SK-N-MC (cell line): ENCODE data around the gene CD248.

Source experiments
- DNase-seq: peaks from one replicate; pipeline ENCODE4 v3.0.0-alpha.2; 2011; ENCODE audit warnings: low read depth, low spot score
- H3K27ac ChIP-seq: fragments of 200-600 bp; sonication (generic); 2 replicates; pipeline ENCODE4 v1.5.1; 2016; ENCODE audit warnings: mixed run types
- H3K36me3 ChIP-seq: fragments of 200-600 bp; sonication (generic); 2 replicates; pipeline ENCODE4 v1.6.1; 2017; ENCODE audit warnings: antibody characterized with exemption, low read length, mixed read lengths; ENCODE audit not compliant: insufficient read depth
- H3K4me3 ChIP-seq: fragments of 200-600 bp; sonication (generic); 2 replicates; pipeline ENCODE4 v1.5.1; 2016
- H3K9ac ChIP-seq: fragments of 200-600 bp; sonication (generic); 2 replicates; pipeline ENCODE4 v1.8.0; 2017; ENCODE audit warnings: mixed run types, mixed read lengths; ENCODE audit not compliant: insufficient read length
- H3K9me3 ChIP-seq: fragments of 200-600 bp; sonication (generic); 2 replicates; pipeline ENCODE4 v1.6.1; 2017; ENCODE audit warnings: low read depth, mild to moderate bottlenecking, antibody characterized with exemption, low read length, moderate library complexity, mixed read lengths
- EZH2 ChIP-seq: fragments of 200-600 bp; sonication (generic); IDR thresholded peaks from one replicate; pipeline ENCODE4 v1.6.1; 2017; ENCODE audit warnings: antibody characterized with exemption
- FOXP2 ChIP-seq: optimal IDR thresholded peaks from 2 replicates; pipeline ENCODE3; 2011; ENCODE audit warnings: mild to moderate bottlenecking, moderate library complexity; ENCODE audit not compliant: insufficient read depth; ENCODE audit errors: extremely low read length, control extremely low read depth
- POLR2AphosphoS5 ChIP-seq: IDR thresholded peaks from 2 replicates; pipeline ENCODE4 v1.6.1; 2012; ENCODE audit warnings: mild to moderate bottlenecking, low read depth, low read length, borderline replicate concordance

Gene CD248

DNA sequence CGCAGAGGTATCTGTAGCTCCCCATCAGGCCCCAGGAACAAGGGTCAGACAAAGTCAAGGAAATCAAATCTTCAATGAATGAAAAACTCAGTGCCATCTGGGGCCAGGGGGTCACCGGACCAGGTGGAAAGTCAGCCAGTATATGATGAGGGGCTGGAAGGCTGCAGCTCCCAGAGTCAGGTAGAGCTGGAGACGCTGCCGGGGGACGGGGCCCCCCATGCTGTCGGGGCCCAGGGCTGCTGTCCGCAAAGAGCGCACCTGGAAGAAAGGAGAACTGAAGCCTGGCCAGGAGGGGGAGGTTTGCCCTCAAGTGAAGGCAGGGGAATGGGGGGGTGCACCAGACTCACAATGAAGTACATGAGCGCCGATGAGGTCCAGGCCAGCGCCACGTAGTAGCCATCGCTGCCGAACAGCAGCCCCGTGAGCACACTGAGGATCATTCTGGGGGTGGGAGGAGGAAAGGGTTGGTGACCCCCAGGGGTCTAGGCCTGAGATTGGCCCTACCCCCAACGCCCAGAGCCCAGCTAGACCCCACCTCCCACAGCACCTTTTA, 32.2 kb downstream of the CD248 start:
- Histone ChIP-seq H3K9me3 (no peaks in the 10 kb centered on the region), H3K4me3 (no peak overlapping the region), H3K36me3 (no peaks in the 10 kb centered on the region; the same call in 1 of the 2 replicates), H3K9ac (no peak overlapping the region), H3K27ac (no peak overlapping the region)
- no peak for DNase-seq
- TF ChIP-seq FOXP2 (no peak), POLR2AphosphoS5 (no peak), EZH2 (no peak)

DNA sequence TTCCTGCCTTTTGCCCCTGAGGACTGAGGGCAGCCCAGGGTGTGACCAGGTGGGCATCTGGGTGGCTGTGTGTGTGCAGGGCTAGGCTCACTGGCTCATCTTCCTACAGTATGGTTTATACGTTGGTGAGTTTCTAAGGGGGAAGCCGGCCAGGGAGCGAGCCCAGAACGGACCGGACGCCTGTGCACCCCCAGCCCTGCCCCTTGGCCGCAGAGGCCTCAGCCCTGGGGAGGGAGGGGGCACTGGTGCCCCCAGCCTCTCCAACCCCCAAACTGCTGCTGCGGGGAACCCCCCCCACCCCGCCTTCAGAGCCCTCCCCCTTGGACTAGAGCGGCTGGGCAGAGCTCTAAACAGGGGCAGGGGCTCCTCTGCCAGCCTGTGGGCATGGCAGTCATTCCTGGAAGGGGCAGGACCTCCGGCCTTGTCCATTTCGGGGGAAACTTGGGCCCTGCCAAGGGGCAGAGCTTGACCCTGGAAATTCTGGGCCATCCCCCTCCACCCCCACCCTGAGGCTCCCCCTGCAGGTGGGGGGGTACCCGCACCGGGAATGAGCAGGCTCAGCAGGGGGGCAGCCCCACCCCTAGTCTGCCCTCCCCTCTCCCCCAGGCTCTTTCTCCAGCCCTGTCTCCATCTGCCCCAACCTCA, 33.3 kb downstream of the CD248 start:
- TF ChIP-seq FOXP2 (no peak), EZH2 (no peak), POLR2AphosphoS5 (no peak)
- no peaks in the 10 kb centered on the region for H3K9me3 ChIP-seq
- no peak overlapping the region for H3K4me3 ChIP-seq
- H3K9ac ChIP-seq: no peak overlapping the region
- no peak overlapping the region for H3K27ac ChIP-seq
- no peak for DNase-seq
- no peaks in the 10 kb centered on the region; the same call in 1 of the 2 replicates for H3K36me3 ChIP-seq

DNA sequence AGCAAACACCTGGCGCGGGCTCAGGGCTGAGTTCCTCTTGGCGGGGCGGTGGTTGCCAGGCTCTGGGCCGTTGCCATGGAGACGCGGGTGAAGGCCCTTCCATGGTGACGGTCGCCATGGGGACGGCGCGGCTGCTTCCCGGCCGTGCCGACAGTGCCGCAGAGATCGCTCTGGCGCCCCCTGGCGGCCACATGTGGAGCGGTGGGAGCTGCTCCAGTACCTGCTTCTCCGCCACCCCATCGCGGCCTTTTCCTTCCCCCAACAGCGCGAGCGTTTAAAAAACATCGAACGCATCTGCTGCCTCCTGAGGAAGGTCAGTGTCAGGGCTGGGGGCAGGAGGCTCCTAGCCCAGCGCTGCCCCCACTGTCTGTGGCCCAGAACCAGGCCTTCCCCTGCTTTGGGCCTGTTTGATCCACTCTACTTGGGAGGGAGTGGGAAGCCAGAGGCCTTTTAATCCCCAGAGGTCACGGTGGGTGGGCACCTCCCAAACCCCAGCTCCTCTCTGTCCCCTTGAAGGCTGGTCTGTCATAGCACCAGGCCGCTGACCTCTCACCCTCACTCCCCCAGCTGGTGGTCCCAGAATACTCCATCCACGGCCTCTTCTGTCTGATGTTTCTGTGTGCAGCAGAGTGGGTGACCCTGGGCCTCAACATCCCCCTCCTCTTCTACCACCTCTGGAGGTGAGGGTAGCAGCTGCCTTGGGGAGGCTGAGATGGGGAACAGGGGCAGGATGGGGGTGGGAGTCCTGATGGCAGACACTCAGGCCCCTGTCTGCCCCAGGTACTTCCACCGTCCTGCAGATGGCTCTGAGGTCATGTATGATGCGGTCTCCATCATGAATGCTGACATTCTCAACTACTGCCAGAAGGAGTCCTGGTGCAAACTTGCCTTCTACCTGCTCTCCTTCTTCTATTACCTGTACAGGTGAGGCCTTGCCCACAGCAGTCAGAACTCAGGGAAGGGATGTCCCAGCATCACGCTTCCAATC, 34.1 kb downstream of the CD248 start:
- no peak for DNase-seq
- TF ChIP-seq EZH2 (no peak), POLR2AphosphoS5 (0 out of 2 replicates have a peak, but pooled peaks have one; percentile 24)
- Histone ChIP-seq H3K4me3 (no peak overlapping the region), H3K27ac (no peak overlapping the region), H3K9ac (no peak overlapping the region), H3K36me3 (no peaks in the 10 kb centered on the region; the same call in 1 of the 2 replicates), H3K9me3 (no peaks in the 10 kb centered on the region)

DNA sequence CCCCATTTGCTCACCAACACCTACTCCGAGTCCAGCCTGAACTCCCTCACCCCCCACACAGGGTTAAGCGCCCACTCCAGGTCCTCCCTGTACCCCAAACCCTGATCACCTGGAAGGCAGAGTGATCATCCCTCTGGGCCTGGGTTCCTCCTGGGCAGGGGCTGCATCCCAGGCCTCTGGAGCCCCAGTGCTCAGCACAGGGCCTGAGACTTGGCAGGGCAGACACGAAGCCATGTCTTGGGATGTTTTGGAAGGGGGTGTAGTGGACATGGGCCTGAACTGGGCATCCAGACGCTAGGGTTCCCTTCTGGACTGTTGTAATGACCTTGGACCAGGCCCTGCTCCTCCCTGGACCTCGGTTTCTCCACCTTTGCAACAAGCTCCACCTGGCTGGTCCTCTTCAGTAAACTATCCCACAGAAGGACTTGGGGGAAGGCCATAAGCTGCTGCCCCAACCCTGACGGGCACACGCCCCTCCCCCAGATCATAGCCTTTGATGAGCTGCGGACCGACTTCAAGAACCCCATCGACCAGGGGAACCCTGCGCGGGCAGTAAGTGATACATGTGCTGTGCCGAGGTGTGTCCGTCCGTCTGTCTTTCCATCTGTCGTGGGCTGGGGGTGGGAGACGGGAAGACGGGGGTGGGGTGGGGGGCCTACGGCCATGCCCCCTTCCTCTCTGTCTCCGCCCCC, 34.9 kb downstream of the CD248 start:
- no peaks in the 10 kb centered on the region; the same call in 1 of the 2 replicates for H3K36me3 ChIP-seq

DNA sequence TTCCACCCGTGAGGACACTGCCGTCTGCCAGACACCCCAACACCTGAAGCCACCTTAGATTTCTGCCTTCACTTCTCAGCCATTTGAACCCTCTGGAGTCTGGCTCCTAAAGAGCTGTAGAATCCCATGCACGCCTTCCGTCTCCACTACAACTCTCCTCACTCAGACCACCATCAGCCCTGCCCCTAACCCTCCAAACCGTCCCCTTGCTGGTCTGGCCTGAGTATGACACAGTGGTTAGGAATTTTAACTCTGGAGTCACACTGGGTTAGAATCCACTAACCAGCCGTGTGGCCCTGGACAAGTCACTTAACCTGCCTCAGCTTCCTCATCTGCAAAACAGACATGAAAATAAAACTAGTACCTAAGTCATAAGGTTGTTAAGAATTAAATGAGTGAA, 35.8 kb downstream of the CD248 start:
- Histone ChIP-seq H3K27ac (no peak overlapping the region), H3K36me3 (no peaks in the 10 kb centered on the region; the same call in 1 of the 2 replicates), H3K9ac (no peak overlapping the region), H3K9me3 (no peaks in the 10 kb centered on the region), H3K4me3 (no peak overlapping the region)
- DNase-seq: no peak
- TF ChIP-seq FOXP2 (no peak), EZH2 (no peak), POLR2AphosphoS5 (no peak)

More for the DNA sequence above, 34.9 kb downstream of the CD248 start:
- Histone ChIP-seq H3K4me3 (no peak overlapping the region), H3K9me3 (no peaks in the 10 kb centered on the region), H3K9ac (no peak overlapping the region), H3K27ac (no peak overlapping the region)
- DNase-seq: no peak
- TF ChIP-seq EZH2 (no peak), FOXP2 (no peak), POLR2AphosphoS5 (no peak)

DNA sequence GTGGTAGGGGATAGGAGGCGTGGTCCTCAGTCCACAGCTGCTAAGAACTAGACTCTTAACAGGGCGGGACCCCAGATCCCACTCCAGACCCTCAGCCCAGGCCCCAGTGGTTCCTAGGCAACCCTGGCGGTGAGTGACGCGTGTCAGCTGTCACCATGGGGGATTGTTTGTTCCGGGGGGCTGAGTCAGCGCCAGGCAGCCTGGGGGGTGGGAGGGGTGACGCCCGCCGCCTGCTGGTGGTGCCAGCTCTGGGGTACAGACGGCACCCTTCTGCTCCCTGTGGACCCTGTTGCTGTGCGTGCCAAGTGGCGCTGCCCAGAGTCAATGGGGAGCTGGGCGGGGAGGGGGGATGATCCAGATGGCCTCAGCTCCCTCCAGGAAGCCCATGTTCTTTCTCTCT, 36.4 kb downstream of the CD248 start:
- no peak overlapping the region for H3K9ac ChIP-seq
- H3K36me3 ChIP-seq: no peaks in the 10 kb centered on the region; the same call in 1 of the 2 replicates
- no peak overlapping the region for H3K27ac ChIP-seq
- no peaks in the 10 kb centered on the region for H3K9me3 ChIP-seq
- no peak for TF ChIP-seq EZH2
- TF ChIP-seq POLR2AphosphoS5: no peak
- TF ChIP-seq FOXP2: no peak
- DNase-seq: no peak
- H3K4me3 ChIP-seq: no peak overlapping the region

DNA sequence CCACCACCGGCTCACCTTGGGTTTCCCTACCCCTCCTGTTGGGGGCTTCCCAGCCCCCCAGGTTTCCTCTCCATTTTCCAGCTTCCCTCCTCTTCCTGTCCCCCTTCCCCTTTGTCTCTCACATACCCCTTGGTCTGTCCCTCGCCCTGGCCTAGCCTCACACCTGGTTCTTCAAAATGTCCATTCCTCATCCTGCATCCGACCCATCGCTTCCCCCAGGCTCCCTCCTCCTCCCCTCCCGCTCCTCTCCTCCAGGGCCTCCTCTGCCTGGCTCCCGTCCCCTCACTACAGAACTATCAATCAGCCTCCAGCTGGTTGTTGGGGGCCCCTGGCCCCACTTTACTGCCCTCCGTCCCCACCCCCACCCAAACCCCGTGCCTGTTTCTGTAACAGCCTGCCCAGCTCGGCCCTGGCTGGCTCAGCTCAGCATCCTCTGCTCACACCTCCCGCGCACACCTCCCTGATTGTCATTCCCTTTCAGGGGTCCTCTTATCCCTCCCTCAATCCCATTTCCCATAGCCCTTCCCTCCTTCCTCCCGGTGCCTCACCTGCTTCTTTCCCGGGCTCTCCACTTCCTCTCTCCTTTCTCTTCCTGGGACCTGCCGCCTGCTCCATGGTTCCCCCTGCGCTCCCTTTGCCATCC, 37.6 kb downstream of the CD248 start:
- no peak for DNase-seq
- H3K27ac ChIP-seq: no peak overlapping the region
- H3K4me3 ChIP-seq: peak overlapping the region; percentile 72

More for the DNA sequence above, 37.6 kb downstream of the CD248 start:
- TF ChIP-seq FOXP2: no peak
- TF ChIP-seq POLR2AphosphoS5: no peak
- TF ChIP-seq EZH2: no peak
- H3K9ac ChIP-seq: no peak overlapping the region
- H3K36me3 ChIP-seq: peaks cover 6% of the 10 kb centered on the region; the same call in 1 of the 2 replicates
- H3K9me3 ChIP-seq: no peaks in the 10 kb centered on the region
